GM18858 (cell line): ENCODE results near the gene ST6GALNAC3.

Source experiments
- ATAC-seq: cut with Tn5 transposase; IDR thresholded peaks from one replicate; pipeline ENCODE4 v1.9.1; 2021; ENCODE audit not compliant: unreplicated experiment

ST6GALNAC3 gene

DNA sequence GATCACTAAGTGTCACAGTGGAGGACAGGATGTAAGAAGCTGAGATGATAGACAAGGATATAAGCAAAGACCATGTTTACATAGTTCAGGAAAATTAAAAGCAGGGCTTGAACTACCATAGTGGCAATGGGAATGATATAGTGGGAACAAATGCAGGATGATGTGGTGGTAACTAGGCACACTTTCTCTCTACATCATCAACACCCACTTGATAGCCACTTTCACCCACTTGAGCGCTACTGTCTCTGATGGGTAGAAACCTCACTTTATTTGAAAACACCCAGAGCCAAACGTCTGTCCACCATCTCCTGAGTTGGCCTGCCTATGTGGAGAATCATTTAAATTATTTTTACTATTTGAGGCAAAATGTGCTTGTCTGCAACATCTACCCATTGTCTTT is 487.7 kb downstream of the ST6GALNAC3 start:
- ATAC-seq, result no peak

DNA sequence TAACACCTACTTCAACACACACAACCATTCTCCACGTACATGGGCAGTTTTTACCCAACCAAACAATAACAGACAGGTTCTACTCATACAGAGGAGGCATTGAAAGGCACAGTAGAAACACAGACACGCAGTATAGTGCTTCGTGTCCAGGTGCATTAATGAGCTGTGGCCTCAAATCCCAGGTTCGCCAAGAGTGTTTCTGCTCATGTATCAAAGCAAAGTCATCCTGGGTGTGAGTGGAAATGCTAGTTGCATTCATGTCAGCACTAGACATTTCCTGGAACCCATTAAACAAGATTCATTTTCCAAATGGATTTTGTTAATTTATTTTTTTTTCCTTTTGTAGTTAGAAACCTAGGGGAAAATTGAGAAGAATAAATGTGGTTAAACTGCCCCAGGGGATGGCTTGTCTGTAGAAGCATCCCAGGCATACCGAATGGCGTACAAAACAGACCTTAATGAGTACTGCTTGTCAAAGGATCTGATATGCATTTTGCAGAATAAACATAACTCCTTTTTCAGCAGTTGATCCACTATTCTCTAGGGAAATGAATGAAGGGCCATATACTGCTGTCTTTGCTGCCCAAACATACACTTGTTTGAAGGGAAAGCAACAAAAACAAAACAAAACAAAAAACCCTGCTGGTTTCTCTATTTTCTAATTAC is 494.2 kb downstream of the ST6GALNAC3 start:
- no peak for ATAC-seq

DNA sequence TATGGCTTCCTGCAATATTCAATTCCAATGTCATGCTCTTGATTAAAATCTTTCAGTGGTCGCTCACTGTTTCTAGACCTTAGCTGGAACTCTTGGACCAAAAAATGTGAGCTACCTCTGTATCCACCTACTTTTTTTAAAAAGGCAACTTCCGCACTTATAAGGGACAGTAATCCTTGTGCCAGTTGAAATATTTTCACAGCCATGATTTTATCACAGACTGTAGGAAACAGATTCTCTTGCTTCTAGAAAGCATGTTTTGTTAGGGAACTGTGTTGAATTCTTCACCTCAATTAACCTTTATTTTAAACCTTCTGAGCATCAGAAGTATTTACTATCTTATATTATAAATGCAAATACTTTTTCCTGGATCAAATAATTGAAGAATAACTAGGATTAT is 496.7 kb downstream of the ST6GALNAC3 start:
- ATAC-seq, result no peak

DNA sequence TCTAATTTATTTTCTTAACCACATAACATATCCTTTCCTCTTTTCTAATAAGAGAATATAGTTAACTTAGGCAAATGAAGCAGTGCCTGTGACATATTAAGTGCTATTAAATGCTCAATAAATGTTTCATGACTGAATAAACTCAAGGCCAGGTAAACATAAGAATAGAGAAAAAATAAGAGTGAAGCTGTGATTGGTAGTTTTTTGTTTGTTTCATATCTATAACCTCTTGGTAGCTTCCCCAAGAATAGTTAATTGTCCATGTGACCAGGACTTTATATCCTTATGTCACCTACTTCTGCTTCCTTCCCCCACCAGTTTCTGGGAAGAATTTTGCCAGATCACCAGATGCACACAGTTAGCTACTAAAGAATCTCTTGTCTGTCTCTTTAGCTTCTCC is 497.7 kb downstream of the ST6GALNAC3 start:
- ATAC-seq, result no peak

DNA sequence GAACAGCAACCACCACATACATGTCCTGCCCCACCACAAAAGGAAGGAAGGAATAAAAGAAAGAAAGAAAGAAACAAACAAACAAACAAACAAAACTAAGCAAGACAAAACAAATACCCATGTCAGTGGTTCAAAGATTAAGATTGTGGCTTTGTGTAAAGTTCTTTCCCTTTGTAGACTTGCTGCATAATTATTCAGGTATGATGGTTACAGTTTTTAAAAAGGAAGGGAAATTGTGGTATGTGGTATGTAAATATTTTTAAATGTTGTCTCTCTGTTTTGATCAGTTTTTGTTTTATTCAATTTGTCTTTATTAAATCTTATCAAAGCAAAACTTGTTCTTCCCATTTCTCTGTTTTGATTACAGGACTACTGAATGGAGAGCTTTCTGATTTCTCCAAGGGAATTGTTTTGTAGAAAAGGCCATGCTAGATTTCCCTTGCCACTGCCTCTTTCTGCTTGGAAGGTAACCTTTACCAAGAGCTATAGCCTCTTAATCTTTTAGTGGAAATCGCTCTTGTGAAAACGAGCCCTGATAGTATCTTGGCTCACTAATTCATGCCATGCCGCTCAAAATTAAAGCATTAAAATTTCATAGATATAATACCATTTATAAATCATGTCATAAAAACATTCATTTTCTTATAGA is 502.5 kb downstream of the ST6GALNAC3 start:
- ATAC-seq, result no peak

DNA sequence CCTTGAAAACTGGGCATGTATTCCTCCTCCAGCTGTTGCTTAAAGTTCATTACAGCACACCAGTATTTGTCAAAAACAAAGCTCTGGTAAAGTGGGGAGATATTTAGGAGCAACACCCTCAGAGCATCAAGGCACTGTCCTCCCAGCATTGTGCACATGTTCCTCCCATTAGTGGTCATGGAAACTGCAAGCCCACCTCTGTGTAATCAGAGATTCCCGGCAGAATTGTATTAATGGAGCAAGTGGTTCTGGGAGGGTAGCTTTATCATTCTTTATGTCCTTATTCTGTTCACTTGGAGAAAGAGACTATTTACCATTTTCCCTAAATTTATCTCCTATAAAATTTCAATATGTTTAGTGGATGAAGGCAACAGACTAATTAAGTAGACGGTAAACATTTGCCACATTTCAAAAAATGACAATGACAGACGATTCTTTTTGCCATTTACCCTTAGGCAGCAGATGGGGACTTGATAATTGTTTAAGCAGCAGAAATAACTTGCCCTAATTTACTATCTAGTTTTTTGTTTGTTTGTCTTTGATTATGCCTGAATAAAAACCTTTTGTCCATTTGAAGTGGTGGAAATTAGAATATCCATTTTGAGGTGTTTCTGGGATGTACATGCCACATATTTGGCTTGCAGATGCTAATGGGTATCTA is 503.1 kb downstream of the ST6GALNAC3 start:
- ATAC-seq, result no peak

DNA sequence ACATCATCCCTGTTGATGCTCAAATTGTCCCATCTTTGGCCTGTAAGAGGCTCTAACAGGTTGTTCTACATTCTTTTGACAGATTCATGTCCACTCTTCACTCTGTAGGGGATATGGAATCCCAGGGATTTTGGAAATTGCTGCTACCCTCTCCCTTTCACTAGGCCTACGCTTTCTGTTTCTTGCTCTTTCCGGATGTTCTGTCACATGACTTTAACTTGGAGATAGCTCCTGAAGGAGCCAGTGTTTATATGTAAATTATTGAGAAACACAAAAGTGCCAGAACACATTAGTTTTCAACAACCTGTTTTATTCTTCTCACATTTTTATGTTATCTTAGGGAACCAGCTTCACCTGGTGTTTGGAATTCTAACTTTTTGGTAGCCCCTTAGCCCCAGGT is 505.7 kb downstream of the ST6GALNAC3 start:
- ATAC-seq, result no peak

DNA sequence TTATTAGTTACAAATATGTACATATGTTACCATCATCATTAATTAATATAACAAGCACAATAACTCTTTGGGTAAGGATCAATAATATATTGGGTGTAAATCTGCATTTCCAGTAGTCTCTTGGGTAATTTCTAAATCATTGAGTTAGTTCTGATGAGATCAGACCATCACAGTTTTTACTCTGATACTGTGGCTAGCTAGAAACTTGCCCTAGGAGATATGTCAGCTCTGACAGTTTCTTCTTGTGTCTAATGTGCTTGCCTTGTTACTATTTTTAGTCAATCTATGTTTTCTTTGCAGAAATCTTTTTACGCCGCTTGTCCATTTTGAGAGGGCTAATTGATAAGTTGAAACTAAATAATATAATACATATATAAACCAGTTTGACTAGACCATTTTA is 507.2 kb downstream of the ST6GALNAC3 start:
- no peak for ATAC-seq

DNA sequence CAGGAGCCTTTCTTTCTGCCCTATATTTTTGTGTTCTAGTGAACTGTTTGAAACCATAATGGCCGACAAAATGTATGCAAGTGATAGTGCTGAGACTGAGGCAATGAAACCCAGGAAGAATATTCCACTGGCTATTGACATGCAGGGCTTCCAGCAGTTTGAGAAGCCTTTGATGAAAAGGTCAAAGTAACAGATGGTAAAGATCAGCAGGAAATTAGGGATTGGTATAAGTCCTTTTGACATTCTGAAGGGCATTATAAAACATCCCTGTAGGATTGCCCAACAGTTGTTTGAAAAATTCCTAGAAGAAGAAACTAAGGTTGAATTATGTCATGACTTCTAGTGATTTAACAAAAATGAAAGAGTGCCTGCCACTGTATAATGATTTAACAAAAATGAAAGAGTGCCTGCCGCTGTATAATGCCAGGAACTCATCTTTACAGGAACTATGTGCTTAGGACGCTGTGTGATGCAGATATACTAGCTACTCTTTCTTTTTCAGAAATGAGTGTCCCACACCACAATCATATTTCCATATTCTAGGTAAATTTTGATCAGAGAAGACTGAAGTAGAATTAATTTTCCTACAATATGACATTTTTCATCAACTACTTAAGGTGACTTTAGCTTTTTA is 508.8 kb downstream of the ST6GALNAC3 start:
- no peak for ATAC-seq

DNA sequence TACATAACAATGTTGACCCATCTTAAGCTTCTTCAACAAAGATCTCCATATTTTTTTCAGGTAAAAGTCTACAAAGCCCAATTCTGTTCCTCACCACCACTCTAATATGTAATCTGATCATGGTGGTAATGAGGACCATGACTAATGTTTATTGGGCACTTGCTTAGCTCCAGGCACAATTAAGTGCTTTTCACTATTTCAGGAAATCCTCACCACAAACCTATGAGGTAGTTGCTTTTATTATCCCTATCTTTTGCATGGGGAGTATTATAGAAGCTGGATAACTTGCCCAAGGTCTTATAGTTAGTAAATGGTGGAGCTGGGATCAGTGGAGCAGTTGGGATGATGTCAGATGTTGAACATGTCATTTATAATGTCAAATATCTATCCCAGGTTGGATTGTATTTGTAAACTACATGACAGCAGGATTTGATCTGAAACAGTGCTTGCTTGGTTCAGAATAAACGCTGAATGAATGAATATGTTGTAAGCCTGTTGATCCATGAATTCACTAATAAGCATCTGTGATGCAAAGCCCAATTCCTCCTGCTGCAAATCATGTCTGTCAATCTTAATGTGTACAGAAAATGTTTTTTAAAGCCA is 509.4 kb downstream of the ST6GALNAC3 start:
- ATAC-seq, result no peak

DNA sequence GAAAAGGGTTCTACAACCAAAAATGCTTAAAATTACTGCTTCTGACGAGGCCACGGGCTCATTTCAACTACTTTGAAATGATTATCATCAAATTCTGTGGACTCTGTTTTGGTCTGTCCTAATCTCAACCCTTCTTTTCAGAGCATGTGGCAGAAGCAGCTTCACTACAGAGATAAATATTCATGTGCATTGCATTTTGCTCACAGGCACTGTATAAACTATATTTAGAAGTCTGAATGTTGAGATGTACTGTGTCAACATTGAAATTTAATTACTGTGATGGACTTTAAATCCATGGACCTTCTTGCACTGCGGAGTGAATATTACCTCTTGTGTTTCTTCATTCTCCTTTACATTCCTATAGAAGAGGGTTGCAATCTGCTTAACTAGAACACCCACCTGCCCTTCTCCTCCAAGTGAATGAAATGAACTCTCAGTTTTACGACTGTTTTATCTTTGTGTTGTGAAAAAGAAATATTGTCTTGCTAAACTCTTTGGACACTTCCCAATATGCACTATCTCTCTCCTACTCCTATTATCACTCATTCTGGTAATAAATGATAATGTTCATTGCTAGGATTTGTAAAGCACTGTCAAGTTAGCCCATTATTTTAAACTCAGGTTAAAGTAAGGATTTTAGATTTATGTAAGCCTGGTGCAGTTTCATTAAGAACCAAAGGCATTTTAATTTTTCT is 511.6 kb downstream of the ST6GALNAC3 start:
- no peak for ATAC-seq

DNA sequence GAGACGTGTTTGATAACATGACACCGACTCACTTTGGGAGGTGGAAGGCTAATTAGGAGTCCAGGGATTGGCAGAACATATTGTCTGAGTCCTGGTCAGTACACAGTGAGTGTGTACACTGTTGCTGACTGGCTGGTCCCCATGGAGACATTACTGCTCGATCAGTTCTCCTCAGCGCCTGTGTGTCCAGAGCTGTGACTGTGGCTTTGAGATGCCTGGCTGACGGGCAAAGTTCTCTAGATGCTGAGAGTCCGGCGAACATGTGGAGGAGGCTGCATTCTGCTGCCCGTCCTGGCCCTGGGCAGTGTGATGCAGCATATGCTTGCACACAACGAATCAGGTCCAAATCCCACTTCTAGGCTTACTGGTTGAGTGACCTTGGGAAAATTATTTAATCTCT is 512.7 kb downstream of the ST6GALNAC3 start:
- no peak for ATAC-seq

DNA sequence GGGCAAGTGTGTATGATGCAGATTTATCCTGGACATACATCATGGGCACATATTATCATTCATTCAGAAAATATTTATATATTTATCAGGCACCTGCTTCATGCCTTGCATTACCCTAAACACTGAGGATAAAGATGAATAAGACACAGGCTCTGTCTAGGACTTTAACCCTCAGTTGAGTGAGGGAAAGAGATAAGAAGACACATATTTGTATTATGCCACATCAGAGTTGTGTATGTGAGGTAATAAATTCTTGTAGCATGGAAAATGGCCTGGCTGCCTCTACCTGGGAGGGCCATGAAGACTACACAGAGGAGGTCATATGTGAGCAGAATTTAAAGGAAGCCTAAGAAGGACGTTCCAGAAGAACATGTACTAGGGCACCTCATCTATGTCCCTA is 516.9 kb downstream of the ST6GALNAC3 start:
- no peak for ATAC-seq

DNA sequence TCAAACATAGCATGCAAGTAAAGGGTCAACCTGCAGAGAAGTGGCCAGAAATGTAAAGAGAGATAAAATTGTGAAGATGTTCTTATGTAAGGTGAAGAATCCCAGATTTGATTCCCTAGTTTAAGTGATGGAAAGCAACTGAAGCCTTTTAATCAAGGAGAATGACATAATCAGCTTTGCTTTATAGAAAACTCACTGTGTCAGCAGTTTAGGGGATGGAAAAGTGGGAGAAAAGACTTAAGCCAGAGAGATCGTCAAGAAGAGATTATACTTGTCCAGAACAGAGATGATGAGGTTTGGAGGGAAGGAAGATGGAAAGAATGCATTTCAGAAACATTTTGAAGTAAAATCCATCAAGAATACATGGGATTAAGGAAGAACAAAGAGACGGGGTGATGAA is 517.4 kb downstream of the ST6GALNAC3 start:
- no peak for ATAC-seq

DNA sequence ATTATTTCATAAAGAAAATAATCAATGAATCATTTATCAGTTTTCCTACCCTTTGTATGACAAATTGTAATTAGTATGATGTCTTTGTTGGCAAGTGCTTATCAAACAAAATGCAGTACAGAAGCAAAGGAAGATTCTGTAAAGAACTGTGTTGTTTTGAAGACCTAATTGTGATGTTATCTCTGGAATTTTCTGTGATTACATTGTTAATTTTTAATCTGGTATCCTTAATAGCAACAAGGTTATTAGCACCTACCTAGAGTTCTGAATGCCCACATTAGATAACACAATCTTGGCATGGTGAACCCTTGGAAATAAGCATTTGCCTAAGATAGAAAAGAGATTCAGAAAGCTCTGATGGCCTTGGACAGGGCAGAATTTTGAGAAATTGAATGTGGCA is 518.6 kb downstream of the ST6GALNAC3 start:
- ATAC-seq, result no peak

DNA sequence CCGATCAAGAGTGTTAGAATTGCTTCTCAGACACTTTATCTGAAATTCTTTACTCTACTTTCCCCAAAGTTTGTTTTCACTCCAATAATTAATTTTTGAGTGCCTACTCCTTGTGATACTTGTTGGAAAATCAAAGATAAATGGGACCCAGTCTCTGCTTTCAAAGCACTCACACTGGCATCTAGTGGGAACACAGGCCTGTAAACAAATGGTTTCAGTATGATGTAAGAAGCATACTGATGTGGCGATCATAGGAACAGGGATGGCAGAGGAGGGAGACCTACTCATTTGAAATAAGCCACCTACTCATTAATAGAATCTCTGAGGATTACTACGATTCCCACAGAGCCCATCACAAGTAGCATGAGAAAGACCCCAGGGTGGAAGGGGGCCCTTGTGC is 519.1 kb downstream of the ST6GALNAC3 start:
- no peak for ATAC-seq

DNA sequence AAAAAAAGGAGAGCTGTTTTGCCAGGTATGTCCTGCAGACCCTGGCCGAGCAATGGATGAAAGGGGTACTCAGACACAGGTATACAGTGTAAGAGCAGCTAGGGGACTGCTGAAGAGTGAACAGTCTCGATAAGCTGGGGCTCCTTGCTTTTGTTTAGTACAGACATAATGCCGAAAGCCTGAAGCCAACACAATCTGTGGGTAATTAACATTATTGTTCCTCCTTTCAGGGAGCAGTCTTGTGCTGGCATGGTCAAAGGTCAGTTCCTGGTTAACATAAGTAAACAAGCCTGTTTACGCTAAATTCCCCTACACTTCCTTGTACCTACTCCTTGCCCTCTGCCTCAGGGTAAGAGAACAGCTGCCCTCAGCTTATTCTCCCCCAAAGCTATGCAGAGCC is 520.5 kb downstream of the ST6GALNAC3 start:
- ATAC-seq, result no peak

DNA sequence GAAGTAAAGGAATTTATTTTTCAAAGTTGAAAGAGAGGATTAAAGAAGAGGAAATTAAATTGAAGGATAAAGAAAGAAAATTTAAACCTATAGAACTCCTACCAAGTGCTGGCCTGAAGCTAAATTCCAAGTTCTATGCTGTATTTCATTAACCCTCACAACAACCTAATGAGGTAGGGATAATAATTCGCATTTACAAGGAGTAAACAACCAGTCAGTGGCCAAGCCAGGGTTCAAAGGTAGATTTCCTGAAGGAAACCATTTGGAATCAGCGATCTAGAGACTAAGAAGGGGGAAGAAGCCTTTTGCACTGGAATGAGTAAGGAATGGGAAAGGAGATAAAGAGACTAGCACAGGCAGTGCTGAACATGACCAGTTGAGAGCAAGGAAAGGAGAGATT is 526.9 kb downstream of the ST6GALNAC3 start:
- ATAC-seq, result no peak

DNA sequence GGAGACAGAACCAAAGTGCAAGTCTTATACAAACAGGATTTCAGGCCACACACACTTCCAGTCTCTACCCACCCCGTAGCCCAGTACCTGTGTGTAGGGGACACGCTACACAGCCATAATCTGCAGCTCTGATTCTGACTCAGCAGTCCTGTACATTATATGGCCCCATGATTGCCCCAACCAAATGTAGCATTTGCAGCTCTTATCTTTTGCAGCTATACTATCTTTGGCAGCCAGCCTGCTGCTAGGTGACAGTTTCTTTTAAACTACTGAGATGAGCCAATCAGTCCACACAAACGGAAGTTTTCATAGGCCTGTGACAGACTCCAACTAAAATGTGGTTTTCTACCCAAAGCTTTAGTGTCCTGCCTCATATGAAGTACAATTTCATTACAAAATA is 533.2 kb downstream of the ST6GALNAC3 start:
- no peak for ATAC-seq

DNA sequence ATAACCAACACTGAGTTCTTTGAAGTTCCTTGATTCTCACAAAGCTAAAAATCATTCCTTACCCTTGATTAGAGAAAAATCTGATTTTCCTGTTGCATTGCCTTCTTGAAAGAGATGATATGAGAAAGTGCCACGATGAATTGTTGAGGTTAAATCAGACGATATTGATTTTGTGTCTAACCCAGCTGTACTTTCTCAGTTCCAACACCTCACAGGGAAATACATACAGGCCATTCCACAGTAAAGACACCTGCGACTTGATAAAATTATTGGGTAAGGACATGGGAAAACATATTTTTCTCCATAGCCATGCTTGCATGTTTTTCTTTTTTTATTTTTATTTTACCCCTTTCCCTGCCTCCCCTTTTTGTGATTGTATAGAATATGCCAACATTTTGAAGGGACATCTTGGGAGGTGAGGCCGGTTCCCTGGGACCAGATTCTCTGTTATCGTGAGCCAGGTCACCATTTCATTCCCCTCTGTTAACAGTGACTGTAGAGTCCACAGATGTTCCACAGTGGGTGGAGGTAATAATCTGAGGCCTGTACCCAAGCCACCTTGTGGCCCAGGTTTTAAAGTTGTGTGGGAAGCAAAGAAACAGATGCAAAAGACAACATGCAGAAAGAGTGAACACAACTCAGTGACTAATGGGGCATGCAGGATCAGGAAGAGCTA is 537.4 kb downstream of the ST6GALNAC3 start:
- no peak for ATAC-seq
